Left forelimb (tissue), 1 donor: ENCODE results near the gene MEIS2.

Experiments used
- DNase-seq: peaks from one replicate; pipeline ENCODE4 v3.0.0-alpha.2; 2018; ENCODE audit warnings: low spot score

Gene MEIS2

DNA sequence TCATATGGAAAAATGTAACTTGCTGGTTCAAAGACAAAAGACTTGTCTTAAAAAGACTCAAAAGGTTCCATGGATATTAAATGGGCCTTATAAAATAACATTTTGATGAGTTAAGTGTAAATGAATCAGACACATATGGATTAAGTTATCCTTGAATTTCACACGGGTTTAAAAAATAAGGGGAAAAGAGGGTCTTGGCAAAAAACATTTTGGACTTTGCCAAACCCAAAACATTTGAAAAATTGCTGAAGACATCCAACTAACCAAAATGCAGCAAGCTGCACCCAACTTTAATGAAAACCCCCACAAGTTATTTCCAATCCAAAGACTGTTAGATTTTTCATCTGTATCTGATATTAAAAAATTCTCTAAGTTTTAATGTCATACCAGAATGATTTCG lies 200.7 kb downstream of the MEIS2 start:
- DNase-seq = no peak

- DNase-seq = no peak
Observed at GRCh38 chr15:36898536-36899126, 201.7 kb downstream of the MEIS2 start.

DNA sequence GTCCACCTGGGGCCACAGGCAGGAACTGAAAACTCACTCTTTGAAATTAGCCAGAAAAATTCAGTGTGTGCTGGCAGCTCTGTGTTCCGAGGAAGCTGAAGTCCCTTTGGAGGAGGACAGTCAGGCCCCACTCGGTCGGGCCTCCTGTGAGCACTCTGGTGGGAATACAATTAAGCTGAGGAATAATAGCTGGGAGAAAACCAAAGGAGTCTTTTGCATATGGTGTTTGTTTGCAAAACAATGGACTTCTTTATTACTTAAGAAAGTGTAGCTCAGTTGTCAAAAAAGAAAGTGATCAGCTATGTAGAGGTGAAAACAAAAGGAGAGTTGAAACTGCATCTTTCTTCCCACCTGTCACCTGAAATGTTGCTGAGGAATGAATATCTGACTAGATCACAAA lies 202.5 kb downstream of the MEIS2 start:
- no peak for DNase-seq

DNA sequence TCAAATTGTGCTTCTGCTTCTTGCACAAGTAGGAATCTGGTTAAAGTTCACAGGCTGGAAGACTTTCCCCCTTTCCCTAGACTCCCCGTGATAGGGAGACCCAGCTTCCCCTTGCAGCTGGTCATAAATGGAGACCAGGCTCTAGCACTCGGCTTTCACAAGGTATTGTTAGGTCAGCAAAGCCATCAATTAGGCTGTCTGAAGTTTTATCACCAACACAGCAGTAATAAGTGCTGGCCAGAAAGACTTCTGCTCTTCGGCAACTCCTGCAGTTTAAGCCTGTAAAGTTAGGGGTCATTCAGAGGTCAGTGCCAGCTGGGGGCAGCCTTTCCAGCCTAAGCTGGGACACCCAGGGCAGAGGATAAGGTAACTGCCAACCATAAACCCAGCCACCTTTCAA lies 203.4 kb downstream of the MEIS2 start:
- DNase-seq = no peak

- DNase-seq = no peak
Observed at GRCh38 chr15:36894075-36894474, 206.3 kb downstream of the MEIS2 start.

DNA sequence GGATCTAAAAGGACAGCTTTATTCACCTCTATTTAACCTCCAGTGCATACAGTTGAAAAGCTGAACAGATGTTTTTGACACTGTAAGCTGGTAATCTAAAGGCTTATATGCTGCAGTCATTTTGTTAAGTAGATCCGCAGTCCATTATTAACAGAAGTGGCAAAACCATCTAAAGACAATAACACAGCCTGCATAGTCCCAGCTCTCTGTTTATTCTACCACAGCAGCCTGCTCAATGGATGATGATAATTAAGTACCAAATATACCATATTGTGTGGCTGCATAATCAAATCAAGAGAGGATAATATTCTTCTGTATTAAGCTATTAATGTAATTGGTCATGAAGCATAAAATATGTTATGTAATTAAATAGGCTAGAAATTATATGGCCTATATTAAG lies 207.1 kb downstream of the MEIS2 start:
- no peak for DNase-seq

- no peak for DNase-seq
Observed at GRCh38 chr15:36888011-36888992, 212.0 kb downstream of the MEIS2 start.

DNA sequence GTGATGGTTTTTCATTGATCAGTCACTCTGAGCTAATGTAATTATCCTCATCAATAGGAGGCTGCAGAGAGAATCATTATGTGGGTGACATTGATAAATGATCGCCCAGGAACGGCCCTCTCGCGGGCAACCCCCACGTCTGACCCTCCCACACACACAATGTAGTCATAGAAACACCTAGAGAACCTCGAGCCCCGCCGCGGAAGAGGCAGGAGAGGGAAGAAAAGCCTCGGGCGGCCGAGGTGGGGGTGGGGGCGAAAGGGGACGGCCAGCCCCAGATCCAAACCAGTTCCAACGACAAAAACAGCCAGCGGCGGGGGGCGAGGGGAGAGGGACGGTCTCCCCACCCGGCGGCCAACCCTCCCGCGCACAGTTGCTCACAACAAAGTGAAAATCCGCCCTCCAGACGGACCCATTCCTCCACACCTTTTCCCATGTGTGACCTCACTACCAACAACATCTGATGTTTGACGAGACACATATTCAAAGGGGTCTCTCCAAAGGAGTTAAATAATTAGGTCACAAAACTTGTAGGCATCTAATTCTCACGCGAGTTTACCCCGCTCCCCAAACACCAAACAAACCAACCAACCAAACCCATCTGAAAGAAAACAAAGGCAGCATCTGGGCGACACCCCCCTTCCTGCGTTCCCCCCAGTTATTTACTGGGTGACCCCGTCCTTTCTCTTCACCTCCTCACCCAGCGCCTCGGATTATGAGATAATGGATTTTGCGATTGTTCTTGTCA lies 213.0 kb downstream of the MEIS2 start:
- no peak for DNase-seq

DNA sequence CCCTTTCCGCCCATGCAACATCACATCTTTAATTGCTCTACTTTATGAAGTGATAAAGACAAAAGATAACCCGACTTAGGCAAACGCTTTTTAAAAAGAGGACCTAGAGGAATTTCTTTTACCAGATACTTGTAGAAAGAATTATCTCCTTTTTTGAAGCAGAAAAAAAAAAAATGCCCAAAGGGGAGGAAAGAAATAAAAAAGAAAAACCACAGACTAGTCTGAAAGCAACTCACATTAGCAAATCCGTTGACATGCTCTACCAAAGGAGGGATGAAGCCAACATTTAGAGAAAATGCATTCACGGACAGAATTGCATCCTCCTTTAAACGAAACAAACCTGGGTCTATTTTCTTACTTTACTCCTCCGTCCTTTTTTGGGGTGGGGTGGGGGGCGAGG lies 213.6 kb downstream of the MEIS2 start:
- no peak for DNase-seq

GRCh38 chr15:36886191-36886590 lies 214.2 kb downstream of the MEIS2 start:
- DNase-seq = no peak

- no peak for DNase-seq
Observed at GRCh38 chr15:36885771-36886170, 214.6 kb downstream of the MEIS2 start.

GRCh38 chr15:36884936-36885635 lies 215.3 kb downstream of the MEIS2 start:
- DNase-seq = no peak

- no peak for DNase-seq
Observed at GRCh38 chr15:36884518-36884875, 215.9 kb downstream of the MEIS2 start.

DNA sequence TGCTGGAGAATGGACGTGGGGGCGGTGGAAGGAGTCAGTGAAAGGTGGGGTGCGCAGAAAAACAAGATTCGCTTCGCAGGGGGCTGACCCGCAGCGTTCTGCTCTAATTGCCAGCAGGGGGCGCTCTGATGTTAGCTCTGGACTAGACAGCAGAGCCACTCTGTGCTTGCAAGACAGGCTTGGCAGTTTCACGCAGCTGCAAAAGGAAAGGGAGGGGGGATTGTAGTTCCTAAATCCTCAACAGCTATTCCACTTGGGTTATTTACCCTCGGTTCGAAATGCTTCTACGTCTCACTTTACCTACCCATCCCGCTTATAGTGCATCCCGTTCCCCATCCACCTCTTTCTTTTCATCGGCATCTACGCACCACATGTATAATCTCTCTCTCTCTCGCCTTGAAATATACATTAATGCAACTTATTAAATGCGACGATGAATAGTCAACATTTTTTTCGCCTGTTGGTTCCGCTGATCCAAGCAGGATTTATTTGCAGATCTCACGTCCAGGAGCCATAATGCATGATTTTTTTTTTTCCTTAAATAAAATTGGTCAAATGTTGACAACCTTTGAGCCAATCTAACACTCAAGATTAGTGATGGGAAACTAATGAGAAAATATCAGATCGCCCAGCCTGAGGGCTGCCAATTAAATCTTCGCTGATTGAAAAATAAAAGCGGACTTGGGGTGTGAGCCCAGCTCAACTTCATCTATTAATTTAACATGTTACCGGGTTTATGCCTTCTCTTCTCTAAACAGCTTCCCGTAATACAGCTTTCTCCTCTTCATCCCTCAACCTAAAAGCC lies 216.4 kb downstream of the MEIS2 start:
- peak; percentile 87 for DNase-seq

- peak; percentile 66 for DNase-seq
Observed at GRCh38 chr15:36882487-36883131, 217.7 kb downstream of the MEIS2 start.

DNA sequence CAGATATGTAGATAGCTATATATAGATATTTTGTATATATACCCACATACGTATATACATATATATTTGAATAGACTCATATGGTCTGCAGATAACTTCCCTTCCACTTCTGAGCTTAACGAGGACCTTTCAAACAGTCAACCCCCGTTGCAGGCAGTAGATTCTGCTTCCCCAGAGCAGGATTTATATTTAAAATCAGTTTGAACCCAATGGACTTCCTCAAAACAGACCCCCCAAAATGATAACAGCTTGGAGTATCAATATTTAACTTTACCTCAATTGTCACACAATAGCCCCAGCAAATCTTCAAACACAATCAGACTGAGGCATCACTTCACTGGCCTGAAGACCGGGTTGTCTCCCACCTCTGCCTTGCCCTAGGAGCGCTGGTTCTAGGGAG lies 218.3 kb downstream of the MEIS2 start:
- no peak for DNase-seq

- no peak for DNase-seq
Observed at GRCh38 chr15:36881516-36881915, 218.8 kb downstream of the MEIS2 start.

- DNase-seq = no peak
Observed at GRCh38 chr15:36880913-36881460, 219.4 kb downstream of the MEIS2 start.

DNA sequence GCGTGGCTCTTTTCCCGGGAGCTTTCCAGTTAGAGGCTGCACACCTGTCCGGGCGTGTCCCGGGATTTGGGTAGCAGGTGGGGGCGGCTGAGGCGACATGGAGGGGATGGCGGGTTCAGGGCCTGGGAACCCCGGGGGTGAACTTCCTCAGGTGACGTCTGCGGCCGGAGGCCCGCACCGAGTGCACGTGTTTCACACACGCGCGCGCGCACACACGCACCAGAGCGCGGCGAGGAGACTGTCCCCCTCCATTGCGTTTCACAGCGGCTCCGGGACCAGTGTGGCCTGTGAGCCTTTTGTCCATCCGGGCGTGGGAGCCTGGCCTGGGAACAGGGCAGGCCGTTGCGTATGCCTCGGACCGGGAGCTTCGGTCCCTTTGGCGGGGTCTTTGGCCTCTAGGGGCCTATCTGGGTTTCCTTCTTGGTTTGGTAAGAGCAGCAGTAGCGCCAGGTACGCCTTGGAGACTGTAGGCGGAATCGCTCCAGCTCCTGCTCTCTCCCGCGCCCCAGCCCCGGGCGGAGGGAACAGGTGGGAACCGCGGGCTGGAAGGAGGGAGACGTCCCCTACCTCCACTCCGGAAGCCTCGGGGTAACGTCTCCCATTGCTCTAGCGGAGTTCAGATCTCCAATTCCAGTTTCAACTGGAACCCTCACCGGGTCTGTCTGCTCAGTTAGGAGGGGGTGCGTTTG lies 220.0 kb downstream of the MEIS2 start:
- DNase-seq = peak; percentile 65
